ENCODE data around the gene GSC. TPM values are rescaled to one million over a fixed set of nuclear protein-coding genes. Genes with fewer than 3 reads are reported as not detected.

The GSC gene
- not detected in 2 replicates for total RNA-seq

DNA sequence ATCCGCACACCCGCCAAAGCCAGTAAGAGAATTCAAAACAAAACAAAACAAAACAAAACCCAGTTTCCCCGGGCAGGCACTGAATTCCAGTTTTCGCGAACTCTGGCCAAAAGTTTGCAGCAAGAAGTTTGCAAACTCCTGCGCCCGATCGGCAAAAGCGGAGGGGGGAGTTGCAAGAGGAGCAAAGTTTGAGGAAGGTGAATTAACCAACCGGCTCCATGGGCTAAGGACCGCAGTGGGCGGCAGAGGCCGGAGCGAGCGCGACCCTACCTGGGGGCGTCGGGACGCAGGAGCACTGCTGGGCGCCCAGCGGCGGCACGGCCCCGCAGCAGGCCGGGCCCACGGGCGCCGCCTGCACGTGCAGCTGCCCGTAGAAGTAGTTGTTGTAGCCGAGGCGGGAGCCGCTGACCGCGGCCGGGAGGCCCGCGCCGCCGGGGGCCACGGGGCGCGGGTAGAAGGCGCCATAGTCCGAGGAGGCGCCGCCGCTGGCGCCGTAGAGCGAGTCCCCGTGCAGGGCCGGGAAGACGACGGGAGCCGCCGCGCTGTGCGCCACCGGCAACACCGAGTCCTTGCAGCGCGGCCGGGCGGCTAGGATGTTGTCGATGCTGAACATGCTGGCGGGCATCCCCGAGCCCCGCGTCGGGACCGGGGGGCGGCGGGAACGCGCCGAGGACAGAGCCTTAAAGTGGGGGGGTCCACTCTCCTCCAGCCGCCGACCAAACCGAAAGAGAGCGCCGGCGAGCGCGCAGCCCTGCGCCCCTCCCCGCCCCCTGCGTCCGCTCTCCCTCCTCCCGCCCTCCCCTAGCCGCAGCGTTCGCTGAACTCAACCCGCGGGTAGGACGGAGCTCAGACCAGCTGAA is at the start of gene GSC:
Gene GSC, minus strand, starts transcription at position 723 of the 860 bp plus-strand sequence. Its CDS starts 98 bp downstream, at position 625.

Other genes starting within 250 kb of the GSC start
- not detected in 2 replicates for gene SERPINA4, start 208.7 kb downstream of the GSC start, total RNA-seq
- 0.31 TPM in 1 of 2 replicates, not detected in the other for gene SERPINA5, start 188.7 kb downstream of the GSC start, total RNA-seq
- gene SERPINA3, start 157.7 kb downstream of the GSC start, total RNA-seq = 0.16 and 0.19 TPM in 2 replicates